Ovary (tissue), 9 donors: ENCODE data around the gene NEK2. TPM values are rescaled to one million over a fixed set of nuclear protein-coding genes. Genes with fewer than 3 reads are reported as not detected.

Experiments
- DNase-seq, 5 donors: peaks; one replicate each; pipeline ENCODE4 v3.0.0-alpha.2; 2019 to 2020
- H3K27ac ChIP-seq, 2 donors: fragments of 200-600 bp; one replicate each; pipeline versions ENCODE4 v1.5.1 to v1.8.0; 2019 to 2022
- H3K27me3 ChIP-seq: fragments of 200-600 bp; one replicate; pipeline ENCODE4 v1.8.0; 2022
- H3K36me3 ChIP-seq: fragments of 200-600 bp; sonication (generic); one replicate; pipeline ENCODE4 v1.5.1; 2019
- H3K4me1 ChIP-seq: one replicate; pipeline ENCODE4 v1.8.1; 2013; ENCODE audit warnings: mild to moderate bottlenecking, moderate library complexity; ENCODE audit not compliant: insufficient read depth
- H3K4me3 ChIP-seq: fragments of 200-600 bp; sonication (generic); one replicate; pipeline ENCODE4 v1.5.1; 2017
- H3K9me3 ChIP-seq, 2 donors: fragments of 200-600 bp in 1 of 2; sonication (generic) in 1 of 2; one replicate each; pipeline versions ENCODE4 v1.5.1 to v1.8.1; 2013 to 2019; ENCODE audit warnings: mild to moderate bottlenecking in 1 of 2, moderate library complexity in 1 of 2
- EP300 ChIP-seq: sonication (generic); formaldehyde crosslinking; IDR thresholded peaks from one replicate; pipeline ENCODE4 v1.6.1; 2017; ENCODE audit warnings: antibody characterized with exemption
- POLR2A ChIP-seq: fragments of 450-650 bp; IDR thresholded peaks from one replicate; pipeline ENCODE4 v1.6.1; 2017; ENCODE audit warnings: antibody characterized with exemption, mild to moderate bottlenecking, moderate library complexity
- WGBS, 3 donors: extraction: QIAGEN DNeasy Blood & Tissue Kit in 1 of 3; methylation state at CpG; one replicate each; pipeline versions ENCODE4 v1.1.5 to v1.1.7; 2013 to 2017; 5-methylcytosine and 5-hydroxymethylcytosine counted together
- intact Hi-C, 4 donors: fragments of 100-400 bp; cut with DNase I; formaldehyde crosslinking; loops; one replicate each; pipeline versions ENCODE4 v1.11.0 to v1.15.1; 2022 to 2023
- polyA plus RNA-seq, 2 donors: library from polyadenylated mRNA; stranded (reverse); fragments of 200-250 nt in 1 of 2; fragments of 350-450 nt in 1 of 2; fragmentation: Illumina TruSeq in 1 of 2; extraction: RNeasy Lipid Tissue Mini Kit (QIAGEN cat#74804) in 1 of 2; gene quantifications; one replicate each; pipeline ENCODE4 v1.2.3, GENCODE V29; 2013 to 2014
- total RNA-seq, 7 donors: library from RNA; depleted of rRNA in 2 of 7; stranded (reverse); fragments of >200 nt in 2 of 7; fragmentation: NEBNext Ultra II Directional in 3 of 7; extraction: Animal tissue kit (Norgen Biotek cat#: 25700) in 3 of 7; gene quantifications; one replicate each; pipeline versions ENCODE4 v1.1.0 to v1.2.4, GENCODE V29; 2016 to 2023
- TF ChIP-seq, protein P1 (sequence below), 3 donors: fragments of 450-650 bp in 2 of 3; fragments of 200-600 bp in 1 of 3; IDR thresholded peaks; one replicate each; pipeline versions ENCODE4 v1.5.1 to v1.8.0; 2016 to 2022; ENCODE audit warnings: antibody characterized with exemption in 3 of 3, mild to moderate bottlenecking in 1 of 3
- donor health status: DM: no; HTN: no; CAD: no; lungs with moderate emphysema.
- donor health status: DM: no; HTN: no; CAD: no.
- donor health status: Bipolar disorder and iron deficiency.
- donor health status: DM: yes; HTN: yes; CAD: no.
- donor health status: DM: no; HTN: no; CAD: no.
- donor health status: DM: yes; HTN: yes; CAD: no.

Gene NEK2
- total and polyA plus RNA-seq, 9 donors: 0.20 to 1.8 (median 0.37) TPM; not detected in 4

DNA sequence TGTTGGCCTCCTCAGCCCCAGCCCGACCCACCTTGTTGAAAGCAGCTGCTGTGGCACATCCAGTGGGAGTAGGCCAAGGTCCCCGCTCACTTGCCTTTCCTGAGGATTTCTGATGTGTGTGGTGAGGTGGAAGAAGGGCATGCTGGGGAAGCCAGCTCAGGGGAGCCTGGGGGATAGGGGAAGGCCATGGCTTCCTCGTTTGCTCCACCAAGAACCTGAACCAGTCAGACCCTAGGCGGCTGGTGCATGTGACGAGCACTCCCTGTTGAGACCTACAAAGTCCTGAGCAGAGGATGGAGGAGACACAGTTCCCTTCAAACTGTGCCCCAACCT lies 58.5 kb downstream of the NEK2 start:
- no peaks in the 10 kb centered on the region for H3K27me3 ChIP-seq
- no peak for TF ChIP-seq EP300
- DNase-seq: no peak
- H3K9me3 ChIP-seq: no peaks in the 10 kb centered on the region
- no peak overlapping the region for H3K4me3 ChIP-seq
- H3K4me1 ChIP-seq: peaks cover 2% of the 10 kb centered on the region
- intact Hi-C loops: no loop called here
- no peaks in the 10 kb centered on the region for H3K36me3 ChIP-seq
- peak overlapping the region in 1 of 2 donors; percentile 41 for H3K27ac ChIP-seq
- WGBS, 3 donors: 88 to 92% (median 92%) methylated on average over 5 of the region's 5 CpGs

GRCh38 chr1:211616231-211616964 lies 59.0 kb downstream of the NEK2 start:
- TF ChIP-seq, protein P1, sequence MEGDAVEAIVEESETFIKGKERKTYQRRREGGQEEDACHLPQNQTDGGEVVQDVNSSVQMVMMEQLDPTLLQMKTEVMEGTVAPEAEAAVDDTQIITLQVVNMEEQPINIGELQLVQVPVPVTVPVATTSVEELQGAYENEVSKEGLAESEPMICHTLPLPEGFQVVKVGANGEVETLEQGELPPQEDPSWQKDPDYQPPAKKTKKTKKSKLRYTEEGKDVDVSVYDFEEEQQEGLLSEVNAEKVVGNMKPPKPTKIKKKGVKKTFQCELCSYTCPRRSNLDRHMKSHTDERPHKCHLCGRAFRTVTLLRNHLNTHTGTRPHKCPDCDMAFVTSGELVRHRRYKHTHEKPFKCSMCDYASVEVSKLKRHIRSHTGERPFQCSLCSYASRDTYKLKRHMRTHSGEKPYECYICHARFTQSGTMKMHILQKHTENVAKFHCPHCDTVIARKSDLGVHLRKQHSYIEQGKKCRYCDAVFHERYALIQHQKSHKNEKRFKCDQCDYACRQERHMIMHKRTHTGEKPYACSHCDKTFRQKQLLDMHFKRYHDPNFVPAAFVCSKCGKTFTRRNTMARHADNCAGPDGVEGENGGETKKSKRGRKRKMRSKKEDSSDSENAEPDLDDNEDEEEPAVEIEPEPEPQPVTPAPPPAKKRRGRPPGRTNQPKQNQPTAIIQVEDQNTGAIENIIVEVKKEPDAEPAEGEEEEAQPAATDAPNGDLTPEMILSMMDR (IDR thresholded peaks at IDR 0.05): no peak
- TF ChIP-seq POLR2A (no peak), EP300 (no peak)
- H3K27ac ChIP-seq: peak overlapping the region in 1 of 2 donors; percentile 41
- WGBS, 3 donors: 46 to 52% (median 46%) methylated on average over 13 of the region's 13 CpGs
- H3K9me3 ChIP-seq: no peaks in the 10 kb centered on the region
- DNase-seq: peak; percentile 67 to 85 (median 77)
- no peak overlapping the region for H3K4me3 ChIP-seq
- H3K36me3 ChIP-seq: no peaks in the 10 kb centered on the region
- no peaks in the 10 kb centered on the region for H3K27me3 ChIP-seq
- intact Hi-C loops: no loop called here
- peaks cover 3% of the 10 kb centered on the region for H3K4me1 ChIP-seq

GRCh38 chr1:211614615-211615014 lies 60.8 kb downstream of the NEK2 start:
- TF ChIP-seq, protein P1 (IDR thresholded peaks at IDR 0.05): no peak
- TF ChIP-seq POLR2A (no peak), EP300 (no peak)
- no peaks in the 10 kb centered on the region for H3K36me3 ChIP-seq
- H3K4me3 ChIP-seq: no peak overlapping the region
- DNase-seq: no peak
- WGBS, 3 donors: 84 to 93% (median 86%) methylated on average over 11 of the region's 11 CpGs
- H3K9me3 ChIP-seq: no peaks in the 10 kb centered on the region
- no peak overlapping the region for H3K27ac ChIP-seq
- intact Hi-C loops: no loop called here
- no peaks in the 10 kb centered on the region for H3K27me3 ChIP-seq
- peaks cover 4% of the 10 kb centered on the region for H3K4me1 ChIP-seq

DNA sequence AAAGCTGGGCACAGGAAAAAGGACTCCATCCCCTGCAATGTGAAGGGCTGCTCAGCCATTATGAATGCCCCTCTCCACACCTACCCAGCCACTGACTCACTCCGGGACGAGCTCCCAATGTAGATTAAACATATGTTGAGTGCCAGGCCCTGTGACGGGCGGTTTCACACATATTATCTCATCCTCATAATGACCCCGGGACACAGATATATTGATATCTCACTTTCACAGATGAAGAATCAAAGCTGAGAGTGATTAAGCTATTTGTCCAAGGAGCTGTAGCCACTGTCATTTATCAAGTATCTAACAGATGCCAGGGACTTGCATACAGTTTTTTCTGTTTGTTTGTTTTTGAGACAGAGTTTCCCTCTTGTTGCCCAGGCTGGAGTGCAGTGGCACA lies 61.5 kb downstream of the NEK2 start:
- H3K4me1 ChIP-seq: peaks cover 7% of the 10 kb centered on the region
- no peaks in the 10 kb centered on the region for H3K27me3 ChIP-seq
- WGBS, 3 donors: 81 to 87% (median 85%) methylated on average over 5 of the region's 5 CpGs
- H3K27ac ChIP-seq: no peak overlapping the region
- no peak overlapping the region for H3K4me3 ChIP-seq
- intact Hi-C loops: no loop called here
- TF ChIP-seq EP300: no peak
- no peak for TF ChIP-seq POLR2A
- TF ChIP-seq, protein P1 (IDR thresholded peaks at IDR 0.05): no peak
- H3K36me3 ChIP-seq: no peaks in the 10 kb centered on the region
- no peaks in the 10 kb centered on the region for H3K9me3 ChIP-seq
- DNase-seq: no peak
